Measurements from ENCODE around the gene PRKCZ.

Gene PRKCZ

DNA sequence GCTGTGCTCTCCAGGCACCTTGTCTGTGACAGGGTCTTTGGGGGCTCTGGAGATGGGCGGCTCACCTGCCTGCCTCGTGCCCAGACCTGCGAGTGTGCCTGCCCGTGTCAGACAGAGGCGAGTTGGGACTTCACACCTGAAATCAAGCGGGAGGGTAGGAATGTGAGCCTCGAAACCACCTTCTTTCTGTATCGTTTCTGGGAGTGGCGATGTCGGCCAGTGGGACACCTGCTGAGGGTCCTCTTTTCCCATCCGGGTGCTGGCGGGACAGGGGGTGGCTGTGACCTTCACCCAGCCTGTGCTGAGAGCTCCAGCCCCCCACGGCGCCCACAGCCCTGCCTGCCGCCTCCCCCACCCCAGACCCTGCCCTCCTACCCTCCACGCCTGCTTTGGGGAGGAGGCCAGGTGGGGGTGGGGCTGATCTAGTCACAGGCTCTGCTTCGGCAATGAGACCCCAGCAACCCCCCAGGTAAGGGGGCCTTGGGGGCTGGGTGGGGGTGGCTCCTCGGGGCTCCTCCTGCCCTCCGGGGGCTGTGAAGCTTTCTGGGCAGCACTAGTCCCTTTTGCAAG, 160.0 kb downstream of the PRKCZ start:
- Histone ChIP-seq H3K27me3 (ENCODE audit: control insufficient read depth, insufficient read depth, low read length) (peaks cover 8% of the 10 kb centered on the region), H3K4me3 (ENCODE audit: low read depth, low read length) (no peak overlapping the region), H3K9ac (ENCODE audit: low read length) (no peak overlapping the region), H3K27ac (ENCODE audit: low read depth, low read length) (no peak overlapping the region), H3K4me1 (ENCODE audit: control insufficient read depth, insufficient read depth, low read length) (peaks cover 50% of the 10 kb centered on the region), H3K36me3 (ENCODE audit: control insufficient read depth, insufficient read depth, low read length) (no peaks in the 10 kb centered on the region), H3K9me3 (ENCODE audit: control insufficient read depth, insufficient read depth, low read depth, low read length) (no peaks in the 10 kb centered on the region)

DNA sequence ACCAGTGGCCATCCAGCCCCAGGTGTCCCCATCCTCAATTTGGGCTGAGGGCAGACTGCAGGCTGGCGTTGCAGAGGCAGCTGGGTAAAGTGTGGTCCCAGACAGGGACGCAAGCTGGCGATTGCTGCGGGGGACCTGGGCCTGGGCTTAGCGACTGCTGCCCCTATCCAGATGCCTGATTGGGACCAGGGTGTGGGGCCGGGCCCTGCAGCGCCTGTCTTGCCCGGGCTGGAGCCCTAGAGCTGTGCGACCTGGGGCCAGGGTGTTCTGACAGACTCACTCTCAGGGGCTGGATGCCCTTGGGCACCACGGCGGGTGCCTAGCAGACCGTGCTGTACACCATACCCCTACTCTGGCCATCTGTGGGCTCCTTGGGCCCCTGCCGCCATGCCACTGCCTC, 160.6 kb downstream of the PRKCZ start:
- Histone ChIP-seq H3K9ac (ENCODE audit: low read length) (no peak overlapping the region), H3K27ac (ENCODE audit: low read depth, low read length) (no peak overlapping the region), H3K36me3 (ENCODE audit: control insufficient read depth, insufficient read depth, low read length) (no peaks in the 10 kb centered on the region), H3K27me3 (ENCODE audit: control insufficient read depth, insufficient read depth, low read length) (peaks cover 5% of the 10 kb centered on the region), H3K4me1 (ENCODE audit: control insufficient read depth, insufficient read depth, low read length) (peaks cover 46% of the 10 kb centered on the region), H3K9me3 (ENCODE audit: control insufficient read depth, insufficient read depth, low read depth, low read length) (no peaks in the 10 kb centered on the region), H3K4me3 (ENCODE audit: low read depth, low read length) (no peak overlapping the region)

DNA sequence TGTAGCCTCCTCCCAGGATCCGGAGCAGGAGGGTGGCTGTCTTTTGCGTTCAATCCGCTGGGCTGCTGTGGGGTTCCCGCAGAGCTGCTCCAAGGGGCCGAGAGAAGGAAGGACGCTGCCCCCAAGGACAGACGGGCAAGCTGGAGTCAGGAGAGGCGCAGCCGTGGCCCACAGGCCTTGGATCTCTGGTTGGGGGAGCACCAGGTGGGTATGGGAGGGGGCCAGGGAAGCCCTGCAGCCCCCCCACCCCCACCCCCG, 162.0 kb downstream of the PRKCZ start:
- Histone ChIP-seq H3K4me1 (ENCODE audit: control insufficient read depth, insufficient read depth, low read length) (peaks cover 39% of the 10 kb centered on the region), H3K27ac (ENCODE audit: low read depth, low read length) (peak overlapping the region; percentile 94), H3K9ac (ENCODE audit: low read length) (peak overlapping the region; percentile 64), H3K9me3 (ENCODE audit: control insufficient read depth, insufficient read depth, low read depth, low read length) (no peaks in the 10 kb centered on the region), H3K4me3 (ENCODE audit: low read depth, low read length) (0 out of 2 replicates have a peak overlapping the region, but pooled peaks have one; percentile 24), H3K36me3 (ENCODE audit: control insufficient read depth, insufficient read depth, low read length) (no peaks in the 10 kb centered on the region), H3K27me3 (ENCODE audit: control insufficient read depth, insufficient read depth, low read length) (no peaks in the 10 kb centered on the region)

DNA sequence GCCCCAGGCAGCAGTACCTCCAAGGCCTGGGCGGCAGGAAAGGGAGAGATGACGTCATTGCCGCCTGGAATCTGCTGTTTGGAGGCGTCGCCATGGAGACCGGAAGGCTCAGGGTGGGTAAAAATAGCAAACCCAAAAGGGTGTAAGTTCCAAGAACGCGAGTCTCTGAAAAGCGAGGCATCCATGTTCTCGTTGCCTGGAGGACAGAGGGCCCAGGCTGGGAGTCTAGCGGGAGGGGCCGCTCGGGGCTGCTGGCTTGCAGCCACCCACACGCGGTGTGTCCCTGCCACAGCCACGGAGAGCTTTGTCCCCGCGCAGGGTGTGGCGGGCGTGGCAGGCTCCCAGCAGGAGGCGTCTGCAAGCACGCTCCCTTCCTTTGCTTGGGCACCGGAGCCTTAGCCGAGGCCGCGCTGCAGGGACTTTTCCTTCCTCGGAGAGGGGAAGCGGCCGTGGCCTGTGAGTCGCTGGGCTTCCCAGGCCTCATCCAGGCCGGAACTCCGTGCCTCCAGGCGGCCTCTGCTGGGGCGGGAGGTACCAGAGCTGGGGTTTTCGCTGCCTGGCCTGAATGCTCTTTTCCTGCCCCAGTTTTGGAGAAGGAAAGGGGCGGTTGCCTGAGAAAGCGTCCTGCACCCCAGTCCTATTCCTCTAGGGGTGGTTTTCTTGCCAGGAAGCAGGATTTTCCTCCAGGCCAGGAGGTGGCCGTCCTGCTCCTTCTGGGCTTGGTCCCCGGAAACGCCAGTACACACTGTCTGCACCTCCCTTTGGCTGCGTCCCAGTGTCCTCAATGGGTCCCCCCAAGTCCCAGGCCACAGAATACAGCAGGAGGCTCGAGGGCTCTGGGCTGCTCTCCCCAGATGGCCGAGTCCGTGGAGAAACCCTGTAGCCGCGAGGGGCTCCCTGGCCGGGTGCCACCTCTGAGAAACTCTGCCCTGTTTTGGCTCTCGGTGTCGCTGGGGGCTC, 162.6 kb downstream of the PRKCZ start:
- H3K36me3 ChIP-seq (ENCODE audit: control insufficient read depth, insufficient read depth, low read length) = no peaks in the 10 kb centered on the region
- peak overlapping the region; percentile 51 for H3K4me3 ChIP-seq (ENCODE audit: low read depth, low read length)
- peaks cover 34% of the 10 kb centered on the region for H3K4me1 ChIP-seq (ENCODE audit: control insufficient read depth, insufficient read depth, low read length)
- H3K27ac ChIP-seq (ENCODE audit: low read depth, low read length) = peak overlapping the region; percentile 94
- no peaks in the 10 kb centered on the region for H3K27me3 ChIP-seq (ENCODE audit: control insufficient read depth, insufficient read depth, low read length)
- H3K9me3 ChIP-seq (ENCODE audit: control insufficient read depth, insufficient read depth, low read depth, low read length) = no peaks in the 10 kb centered on the region
- H3K9ac ChIP-seq (ENCODE audit: low read length) = peak overlapping the region; percentile 74

DNA sequence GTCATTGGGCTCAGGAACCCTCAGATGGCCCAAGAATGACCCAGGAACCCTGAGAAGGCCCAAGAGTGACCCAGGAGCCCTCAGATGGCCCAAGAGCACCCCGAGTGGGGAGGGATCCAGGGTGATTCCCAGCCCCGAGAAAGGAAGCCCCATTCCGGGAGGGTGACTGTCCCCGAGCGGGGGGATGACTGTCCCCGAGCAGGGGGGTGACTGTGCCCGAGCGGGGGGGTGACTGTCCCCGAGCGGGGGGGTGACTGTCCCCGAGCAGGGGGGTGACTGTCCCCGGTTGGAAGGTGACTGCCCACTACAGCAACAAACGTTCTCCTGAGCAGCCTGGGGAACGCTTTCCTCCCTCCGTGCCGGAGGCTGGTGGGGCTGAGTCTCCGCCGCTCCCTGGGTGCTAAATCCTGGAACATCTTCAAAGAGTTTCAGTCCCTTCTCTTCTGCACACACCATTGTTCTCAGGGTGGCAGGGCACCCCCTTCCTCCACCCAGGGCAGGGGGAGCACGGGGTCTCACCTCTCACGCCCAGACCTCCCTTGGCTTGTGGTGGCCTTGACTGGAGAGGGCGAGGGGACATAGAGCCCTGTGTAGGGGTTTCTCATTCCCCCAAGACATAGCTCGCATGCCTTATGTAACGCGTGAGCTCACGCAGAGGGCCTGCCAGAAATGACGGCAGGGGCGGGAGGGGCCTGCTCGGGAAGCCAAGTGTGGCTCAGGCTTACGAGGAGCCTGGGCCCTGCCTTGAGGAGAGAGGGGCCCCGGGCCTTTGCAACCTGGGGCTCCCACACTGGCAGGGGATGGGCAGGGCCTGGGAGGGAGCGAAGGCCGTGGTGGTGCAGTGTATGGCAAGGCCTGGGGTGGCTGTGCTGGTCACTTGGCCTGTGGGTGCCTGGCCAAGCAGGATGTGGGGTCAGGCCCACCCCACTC, 163.6 kb downstream of the PRKCZ start:
- H3K4me3 ChIP-seq (ENCODE audit: low read depth, low read length) = no peak overlapping the region; the same call in 1 of the 2 replicates
- no peaks in the 10 kb centered on the region for H3K9me3 ChIP-seq (ENCODE audit: control insufficient read depth, insufficient read depth, low read depth, low read length)
- no peaks in the 10 kb centered on the region for H3K27me3 ChIP-seq (ENCODE audit: control insufficient read depth, insufficient read depth, low read length)
- H3K9ac ChIP-seq (ENCODE audit: low read length) = peak overlapping the region; percentile 74
- peaks cover 26% of the 10 kb centered on the region for H3K4me1 ChIP-seq (ENCODE audit: control insufficient read depth, insufficient read depth, low read length)
- peak overlapping the region; percentile 94; the same call in 1 of the 2 replicates for H3K27ac ChIP-seq (ENCODE audit: low read depth, low read length)
- no peaks in the 10 kb centered on the region for H3K36me3 ChIP-seq (ENCODE audit: control insufficient read depth, insufficient read depth, low read length)

DNA sequence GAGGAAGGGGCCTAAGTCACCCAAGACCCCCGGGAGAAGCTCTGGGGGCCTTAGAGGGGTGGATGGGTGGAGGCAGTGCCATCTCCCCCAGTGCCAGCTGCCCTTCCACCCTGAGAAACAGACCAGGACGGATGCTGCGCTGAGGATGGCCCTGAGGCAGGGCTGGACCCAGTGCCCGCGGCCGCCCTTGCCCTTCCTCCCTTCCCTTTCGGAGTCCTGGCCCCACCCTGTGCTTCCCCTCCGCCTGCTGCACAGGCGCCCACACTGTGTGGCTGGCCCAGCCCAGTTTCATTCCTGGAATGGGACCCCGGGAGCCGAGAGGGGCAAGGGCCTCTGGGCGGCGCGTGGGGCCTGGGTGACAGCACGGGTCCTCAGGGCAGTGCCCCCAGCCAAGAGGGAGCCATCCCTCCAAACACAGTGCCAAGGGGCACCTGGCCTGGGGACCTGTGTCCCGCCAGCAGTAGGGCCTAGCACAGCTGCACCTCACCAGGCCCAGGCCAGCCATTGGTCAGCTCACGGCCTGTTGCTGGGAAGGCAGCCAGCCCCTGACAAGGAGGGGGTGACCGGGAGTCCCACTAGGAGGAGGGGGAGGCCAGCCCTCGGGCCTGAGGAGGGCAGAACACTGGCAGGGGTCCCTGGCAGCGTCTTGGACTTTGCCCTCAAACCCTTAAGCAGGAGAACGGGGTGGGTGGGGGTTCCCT, 164.5 kb downstream of the PRKCZ start:
- Histone ChIP-seq H3K4me1 (ENCODE audit: control insufficient read depth, insufficient read depth, low read length) (peaks cover 26% of the 10 kb centered on the region), H3K9me3 (ENCODE audit: control insufficient read depth, insufficient read depth, low read depth, low read length) (no peaks in the 10 kb centered on the region), H3K9ac (ENCODE audit: low read length) (peak overlapping the region; percentile 36), H3K27ac (ENCODE audit: low read depth, low read length) (0 out of 2 replicates have a peak overlapping the region, but pooled peaks have one; percentile 41), H3K27me3 (ENCODE audit: control insufficient read depth, insufficient read depth, low read length) (no peaks in the 10 kb centered on the region), H3K4me3 (ENCODE audit: low read depth, low read length) (no peak overlapping the region), H3K36me3 (ENCODE audit: control insufficient read depth, insufficient read depth, low read length) (no peaks in the 10 kb centered on the region)

DNA sequence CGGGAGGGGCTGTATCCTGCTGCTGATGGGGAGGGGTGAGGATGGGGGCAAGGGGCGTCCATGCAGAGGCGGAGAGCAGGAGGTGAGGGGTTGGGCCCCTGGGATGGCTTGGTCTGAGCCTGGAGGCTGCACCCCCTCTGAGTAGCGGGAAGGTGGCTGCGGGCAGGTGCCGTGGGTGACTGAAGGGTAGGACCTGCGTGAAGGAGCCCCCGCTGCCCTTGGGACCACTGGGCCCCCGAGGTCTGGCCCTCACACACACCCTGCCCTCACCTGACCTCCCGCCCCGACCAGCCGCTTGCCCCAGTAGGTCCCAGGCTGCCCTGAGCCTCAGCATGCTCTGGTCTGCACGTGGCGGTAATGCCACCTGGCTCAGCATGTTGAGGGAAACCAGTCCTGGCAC, 165.1 kb downstream of the PRKCZ start:
- Histone ChIP-seq H3K4me1 (ENCODE audit: control insufficient read depth, insufficient read depth, low read length) (peaks cover 26% of the 10 kb centered on the region), H3K4me3 (ENCODE audit: low read depth, low read length) (no peak overlapping the region), H3K27me3 (ENCODE audit: control insufficient read depth, insufficient read depth, low read length) (no peaks in the 10 kb centered on the region), H3K27ac (ENCODE audit: low read depth, low read length) (no peak overlapping the region), H3K36me3 (ENCODE audit: control insufficient read depth, insufficient read depth, low read length) (no peaks in the 10 kb centered on the region), H3K9me3 (ENCODE audit: control insufficient read depth, insufficient read depth, low read depth, low read length) (no peaks in the 10 kb centered on the region), H3K9ac (ENCODE audit: low read length) (no peak overlapping the region)

DNA sequence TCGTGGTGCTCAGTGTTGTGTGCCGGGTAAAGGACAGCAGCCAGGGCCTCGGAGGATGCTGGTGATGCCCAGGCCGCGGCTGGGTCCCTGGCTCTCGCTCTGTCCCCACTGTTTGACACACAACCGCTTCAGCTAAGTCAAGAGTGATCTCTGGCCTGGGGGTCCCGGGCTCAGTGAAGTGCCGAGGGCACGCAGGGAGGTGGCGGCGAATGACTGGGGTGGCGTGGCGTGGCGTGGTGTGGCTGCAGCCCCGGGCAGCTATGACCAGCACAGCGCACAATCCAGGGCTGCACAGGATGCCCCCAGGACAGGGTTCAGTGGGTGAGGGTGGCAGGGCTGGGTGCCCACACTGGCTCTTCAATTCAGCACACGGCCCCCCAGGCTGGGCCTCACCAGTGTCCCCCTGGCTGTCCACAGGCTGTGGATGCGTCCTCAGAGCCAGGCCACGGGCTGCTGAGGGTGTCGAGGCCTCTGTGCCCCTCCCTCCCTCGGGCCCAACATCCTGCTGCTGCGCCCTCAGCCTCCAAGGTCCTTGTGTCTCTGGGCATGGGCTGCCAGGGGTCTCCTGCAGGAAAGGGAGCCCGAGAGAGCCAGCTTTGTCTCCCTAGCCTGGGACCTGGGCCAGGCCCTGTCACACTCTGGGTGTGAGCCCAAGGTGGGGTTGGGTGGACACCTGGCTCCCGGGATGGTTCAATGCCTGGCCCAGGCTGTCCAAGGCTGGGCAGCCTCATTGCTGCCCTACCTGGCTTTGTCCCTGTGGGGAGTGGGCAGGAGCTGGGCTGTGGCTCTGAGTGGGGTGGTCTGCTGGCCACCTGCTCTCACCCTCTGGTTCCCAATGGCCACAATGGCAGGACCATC, 165.9 kb downstream of the PRKCZ start:
- Histone ChIP-seq H3K27ac (ENCODE audit: low read depth, low read length) (no peak overlapping the region), H3K4me3 (ENCODE audit: low read depth, low read length) (no peak overlapping the region), H3K4me1 (ENCODE audit: control insufficient read depth, insufficient read depth, low read length) (peaks cover 26% of the 10 kb centered on the region), H3K27me3 (ENCODE audit: control insufficient read depth, insufficient read depth, low read length) (no peaks in the 10 kb centered on the region), H3K9ac (ENCODE audit: low read length) (no peak overlapping the region), H3K36me3 (ENCODE audit: control insufficient read depth, insufficient read depth, low read length) (no peaks in the 10 kb centered on the region), H3K9me3 (ENCODE audit: control insufficient read depth, insufficient read depth, low read depth, low read length) (no peaks in the 10 kb centered on the region)

DNA sequence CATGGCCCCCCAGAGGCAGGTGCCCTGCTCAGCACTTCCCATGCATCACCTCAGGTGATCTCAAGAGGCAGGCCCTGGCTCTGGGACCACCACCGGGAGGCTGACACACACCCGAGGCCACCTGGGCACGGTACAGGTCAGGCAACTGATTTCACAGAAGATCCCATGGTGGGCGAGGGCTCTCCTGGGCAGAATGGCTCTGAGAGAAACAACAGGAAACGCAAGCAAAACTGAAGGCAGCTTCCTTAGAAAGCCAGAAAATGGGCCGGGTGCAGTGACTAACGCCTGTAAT, 166.5 kb downstream of the PRKCZ start:
- H3K4me3 ChIP-seq (ENCODE audit: low read depth, low read length) = no peak overlapping the region
- H3K9me3 ChIP-seq (ENCODE audit: control insufficient read depth, insufficient read depth, low read depth, low read length) = no peaks in the 10 kb centered on the region
- no peak overlapping the region for H3K27ac ChIP-seq (ENCODE audit: low read depth, low read length)
- no peaks in the 10 kb centered on the region for H3K27me3 ChIP-seq (ENCODE audit: control insufficient read depth, insufficient read depth, low read length)
- no peak overlapping the region for H3K9ac ChIP-seq (ENCODE audit: low read length)
- H3K4me1 ChIP-seq (ENCODE audit: control insufficient read depth, insufficient read depth, low read length) = peaks cover 26% of the 10 kb centered on the region
- H3K36me3 ChIP-seq (ENCODE audit: control insufficient read depth, insufficient read depth, low read length) = no peaks in the 10 kb centered on the region

DNA sequence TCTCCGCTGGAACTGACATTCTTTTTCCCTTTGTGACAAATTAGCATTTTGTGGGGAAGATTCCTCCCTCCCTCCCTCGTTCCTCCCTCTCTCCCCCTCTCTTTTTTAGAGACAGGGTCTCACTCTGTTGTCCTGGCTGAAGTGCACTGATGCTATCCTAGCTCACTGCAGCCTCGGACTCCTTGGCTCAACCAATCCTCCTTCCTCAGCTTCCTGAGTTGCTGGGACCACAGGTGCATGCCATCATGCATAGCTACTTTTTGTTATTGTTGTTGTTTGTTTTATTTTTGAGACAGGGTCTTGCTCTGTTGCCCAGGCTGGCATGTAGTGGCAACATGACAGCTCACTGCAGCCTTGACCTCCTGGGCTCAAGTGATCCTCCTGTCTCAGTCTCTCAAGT, 171.1 kb downstream of the PRKCZ start:
- peaks cover 6% of the 10 kb centered on the region; the same call in 1 of the 2 replicates for H3K4me1 ChIP-seq (ENCODE audit: control insufficient read depth, insufficient read depth, low read length)
- H3K36me3 ChIP-seq (ENCODE audit: control insufficient read depth, insufficient read depth, low read length) = no peaks in the 10 kb centered on the region
- no peak overlapping the region for H3K4me3 ChIP-seq (ENCODE audit: low read depth, low read length)
- H3K9ac ChIP-seq (ENCODE audit: low read length) = no peak overlapping the region
- no peaks in the 10 kb centered on the region for H3K9me3 ChIP-seq (ENCODE audit: control insufficient read depth, insufficient read depth, low read depth, low read length)
- H3K27ac ChIP-seq (ENCODE audit: low read depth, low read length) = no peak overlapping the region
- no peaks in the 10 kb centered on the region for H3K27me3 ChIP-seq (ENCODE audit: control insufficient read depth, insufficient read depth, low read length)
